ENCODE data around the gene SOCS4.
"Not testable (repeated sequence)": the region's sequence is repeated elsewhere in the genome, so short reads cannot be mapped to it uniquely, and the experiment has no call there.

SOCS4 gene, protein sequence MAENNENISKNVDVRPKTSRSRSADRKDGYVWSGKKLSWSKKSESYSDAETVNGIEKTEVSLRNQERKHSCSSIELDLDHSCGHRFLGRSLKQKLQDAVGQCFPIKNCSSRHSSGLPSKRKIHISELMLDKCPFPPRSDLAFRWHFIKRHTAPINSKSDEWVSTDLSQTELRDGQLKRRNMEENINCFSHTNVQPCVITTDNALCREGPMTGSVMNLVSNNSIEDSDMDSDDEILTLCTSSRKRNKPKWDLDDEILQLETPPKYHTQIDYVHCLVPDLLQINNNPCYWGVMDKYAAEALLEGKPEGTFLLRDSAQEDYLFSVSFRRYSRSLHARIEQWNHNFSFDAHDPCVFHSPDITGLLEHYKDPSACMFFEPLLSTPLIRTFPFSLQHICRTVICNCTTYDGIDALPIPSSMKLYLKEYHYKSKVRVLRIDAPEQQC

DNA sequence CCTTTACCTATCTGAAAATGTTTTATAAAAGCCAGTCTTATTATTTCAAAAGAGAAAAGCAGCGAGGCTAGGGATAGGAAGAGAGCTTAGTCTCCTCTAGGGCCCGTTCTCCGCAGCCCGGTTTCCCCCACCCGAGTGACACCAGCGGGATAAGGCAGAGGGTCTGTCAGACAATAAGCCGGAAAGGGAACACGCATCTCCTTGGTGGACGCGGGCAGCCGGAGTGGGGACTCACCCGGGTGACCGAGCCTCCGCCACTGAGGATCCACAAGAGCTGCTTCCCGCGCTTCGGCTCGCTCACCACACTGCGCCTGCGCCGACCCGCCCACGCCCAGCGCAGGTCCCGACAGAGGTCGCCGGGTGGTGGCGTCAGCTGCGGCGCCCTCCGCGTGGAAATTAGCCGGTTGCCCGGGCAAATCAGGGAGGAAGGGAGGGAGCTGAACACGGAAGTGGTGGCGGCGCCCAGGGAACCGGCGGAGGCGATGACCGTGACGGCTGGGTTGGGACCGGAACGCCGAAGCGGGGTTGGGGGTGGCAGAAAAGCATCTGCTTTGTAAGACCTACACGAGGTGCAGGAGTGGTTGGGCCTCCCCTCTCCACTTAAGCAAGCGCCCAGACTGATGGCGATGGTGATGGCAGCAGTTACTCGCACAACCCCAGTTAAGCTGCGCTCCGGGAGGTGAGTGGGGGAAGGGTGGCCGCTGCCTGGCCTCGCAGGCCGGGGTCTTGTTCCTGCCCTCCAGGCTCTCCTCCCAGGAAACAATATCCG lies at the start of gene SOCS4, which contains the start of gene WDHD1:
TSS of gene SOCS4 (plus strand) at position 444 of the 769 bp plus-strand sequence. CDS start 15,806 bp downstream, outside the sequence.
TSS of gene WDHD1 (minus strand) at position 307 of the 769 bp plus-strand sequence. CDS start 312 bp downstream, outside the sequence.
- DNase-seq (ENCODE audit: low read depth) = peak; percentile 98

DNA sequence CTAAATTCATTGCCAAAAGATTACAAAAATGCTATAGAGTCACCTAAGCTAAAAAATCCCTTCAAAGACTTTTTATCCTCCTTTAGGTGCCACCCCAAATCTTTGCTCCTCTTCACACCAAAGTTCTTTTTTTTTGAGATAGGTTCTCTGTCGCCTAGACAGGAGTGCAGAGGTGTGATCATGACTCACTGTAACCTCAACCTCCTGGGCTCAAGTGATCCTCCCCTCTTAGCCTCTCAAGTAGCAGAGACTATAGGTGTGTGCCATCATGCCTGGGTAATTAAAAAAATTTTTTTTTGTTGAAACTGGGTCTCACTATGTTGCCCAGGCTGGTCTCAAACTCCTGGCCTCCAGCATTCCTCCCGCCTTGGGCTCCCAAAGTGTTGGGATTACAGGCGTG lies 48.0 kb upstream of the SOCS4 start:
- DNase-seq (ENCODE audit: low read depth) = no peak

DNA sequence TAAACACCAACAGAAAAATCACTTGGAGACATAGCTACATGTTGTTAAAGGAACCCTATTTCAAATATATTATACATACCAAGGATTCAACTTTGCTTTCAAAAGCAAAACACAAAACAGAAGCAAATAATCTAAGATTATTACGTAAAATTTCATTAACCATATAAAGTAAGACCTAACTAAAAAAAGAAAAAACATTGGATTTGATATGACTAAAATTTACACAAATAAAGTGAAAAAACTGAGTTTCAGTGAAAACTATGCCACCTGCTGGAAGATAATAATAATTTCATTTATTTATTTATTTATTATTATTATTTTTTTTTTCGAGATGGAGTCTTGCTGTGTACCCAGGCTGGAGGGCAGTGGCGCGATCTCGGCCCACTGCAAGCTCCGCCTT lies 45.3 kb upstream of the SOCS4 start:
- no peak for DNase-seq (ENCODE audit: low read depth)

DNA sequence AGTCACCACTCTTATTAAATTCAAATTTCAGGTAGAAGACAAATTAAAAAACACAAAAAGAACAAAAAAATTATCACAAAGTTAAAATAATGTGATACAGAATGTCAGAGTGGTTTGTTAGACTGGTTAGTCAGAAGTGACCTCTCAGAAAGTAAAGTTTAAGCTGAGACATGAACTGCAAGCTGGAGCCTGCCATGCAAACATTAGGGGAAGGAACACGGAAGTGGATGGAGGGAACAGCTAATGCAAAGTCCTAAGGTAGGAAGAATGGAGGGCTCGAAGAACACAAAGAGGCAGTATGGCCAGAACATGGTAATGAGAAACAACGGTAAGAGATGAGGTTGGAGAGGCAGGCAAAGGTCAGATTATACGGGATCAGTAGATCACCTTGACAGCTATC lies 41.9 kb upstream of the SOCS4 start:
- DNase-seq (ENCODE audit: low read depth) = no peak

DNA sequence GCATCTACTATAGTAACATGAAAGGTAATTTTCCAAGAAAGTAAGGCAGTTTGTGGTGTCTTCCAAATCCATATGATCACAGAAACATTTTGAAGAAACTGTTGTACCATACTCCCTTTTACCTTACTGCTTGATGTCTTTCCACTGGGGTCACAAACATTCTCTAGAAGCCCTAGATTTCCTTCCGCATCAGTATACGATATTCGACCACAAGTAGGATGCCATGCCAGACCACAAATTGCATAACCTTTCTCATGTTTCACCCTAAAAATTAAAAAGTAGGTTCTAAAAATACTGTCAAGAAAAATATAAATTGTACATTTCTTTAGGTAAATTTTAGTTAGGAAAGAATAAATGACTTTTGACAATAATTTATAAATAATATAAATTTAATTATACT lies 26.7 kb upstream of the SOCS4 start:
- DNase-seq (ENCODE audit: low read depth) = no peak

DNA sequence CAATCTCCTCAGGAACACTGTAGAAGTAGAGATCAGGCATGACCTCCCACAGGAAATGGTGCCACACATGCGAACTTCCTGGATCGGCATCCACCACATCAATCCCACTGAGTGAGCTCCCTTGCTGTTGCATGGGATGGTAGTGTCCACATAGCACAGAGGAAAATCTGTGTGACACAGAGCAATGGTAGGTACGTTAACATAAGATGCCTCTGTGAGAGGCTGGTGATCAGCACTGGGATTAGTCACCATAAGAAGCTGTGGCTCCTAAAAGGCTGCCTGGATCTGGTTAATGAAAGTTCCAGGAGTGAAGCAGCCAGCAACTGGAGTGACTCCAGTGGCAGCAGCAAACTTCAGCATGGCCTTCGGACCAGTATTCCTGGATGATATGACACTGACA lies 22.0 kb upstream of the SOCS4 start:
- DNase-seq (ENCODE audit: low read depth) = no peak

DNA sequence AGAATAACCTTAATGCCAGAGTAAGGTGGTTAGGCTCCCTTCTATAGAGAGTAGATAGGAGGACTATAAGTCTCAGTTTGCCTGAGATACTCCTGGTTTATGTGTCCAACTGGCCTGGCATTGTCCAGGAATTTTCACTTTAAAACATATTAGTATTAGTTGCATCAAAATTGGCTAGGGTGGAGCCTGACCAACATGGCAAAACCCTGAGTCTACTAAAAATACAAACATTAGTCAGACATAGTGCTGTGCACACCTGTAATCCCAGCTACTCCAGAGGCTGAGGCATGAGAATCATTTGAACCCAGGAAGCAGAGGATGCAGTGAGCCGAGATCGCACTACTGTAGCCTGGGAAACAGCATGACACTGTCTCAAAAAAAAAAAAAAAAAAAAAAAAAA lies 12.0 kb upstream of the SOCS4 start:
- no peak for DNase-seq (ENCODE audit: low read depth)

DNA sequence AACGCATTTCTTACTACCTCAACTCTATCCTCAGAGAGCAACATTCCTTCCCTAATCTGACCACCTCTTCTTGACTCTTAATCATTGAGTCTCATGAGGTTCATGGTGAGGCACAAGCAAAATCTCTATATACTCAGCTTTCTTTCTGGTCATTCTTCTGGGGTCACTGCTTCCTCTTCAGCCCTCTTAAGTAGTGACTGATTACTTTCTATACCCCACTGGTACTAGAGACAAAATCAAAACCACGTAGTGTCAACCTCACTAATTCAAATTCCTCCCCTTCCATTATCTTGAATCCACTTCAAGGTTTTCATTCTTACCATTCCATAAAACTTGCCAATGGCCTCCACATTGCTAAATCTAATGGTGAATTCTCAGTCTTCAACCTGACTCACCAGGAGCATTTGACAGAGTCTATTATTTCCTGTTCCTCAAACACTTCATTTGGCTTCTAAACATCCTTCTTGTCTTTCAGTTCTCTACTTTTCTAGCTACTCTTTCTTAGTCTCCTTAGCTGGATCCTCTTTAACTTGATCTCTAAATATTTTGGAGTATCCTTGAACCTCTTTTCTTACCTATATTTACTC lies 7.0 kb upstream of the SOCS4 start:
- no peak for DNase-seq (ENCODE audit: low read depth)

DNA sequence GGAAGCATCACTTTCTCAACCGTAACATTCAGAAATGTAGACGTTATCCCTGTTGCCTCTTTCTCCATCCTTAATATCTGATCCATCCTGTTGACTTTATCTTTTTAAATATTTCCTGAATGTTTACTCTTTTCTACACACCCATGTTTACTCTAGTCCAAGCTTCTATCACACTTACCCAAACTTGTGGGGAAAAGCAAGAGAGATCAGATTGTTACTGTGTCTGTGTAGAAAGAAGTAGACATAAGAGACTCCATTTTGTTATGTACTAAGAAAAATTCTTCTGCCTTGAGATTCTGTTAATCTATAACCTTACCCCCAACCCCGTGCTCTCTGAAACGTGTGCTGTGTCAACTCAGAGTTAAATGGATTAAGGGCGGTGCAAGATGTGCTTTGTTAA lies 2.7 kb upstream of the SOCS4 start:
- not testable (repeated sequence) for DNase-seq (ENCODE audit: low read depth)

DNA sequence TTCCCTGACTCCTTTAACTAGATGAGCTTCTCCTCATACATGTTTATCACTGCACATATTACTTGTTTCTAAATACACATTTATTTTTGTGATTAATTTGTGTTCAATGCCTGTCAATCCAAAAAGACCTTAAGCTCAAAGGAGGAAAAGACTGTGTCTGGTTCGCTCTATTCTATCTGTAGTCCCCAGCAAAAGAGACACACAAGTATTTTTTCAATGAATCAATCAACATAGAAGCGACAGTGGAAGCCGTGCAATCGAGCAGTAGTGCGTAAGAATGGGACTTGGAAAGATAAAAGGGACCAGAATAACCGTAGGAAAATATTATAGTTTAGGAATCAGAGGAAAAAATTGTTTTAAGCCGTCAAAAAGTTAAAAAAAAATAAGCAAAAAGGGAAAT lies 1.1 kb upstream of the SOCS4 start:
- DNase-seq (ENCODE audit: low read depth) = no peak

DNA sequence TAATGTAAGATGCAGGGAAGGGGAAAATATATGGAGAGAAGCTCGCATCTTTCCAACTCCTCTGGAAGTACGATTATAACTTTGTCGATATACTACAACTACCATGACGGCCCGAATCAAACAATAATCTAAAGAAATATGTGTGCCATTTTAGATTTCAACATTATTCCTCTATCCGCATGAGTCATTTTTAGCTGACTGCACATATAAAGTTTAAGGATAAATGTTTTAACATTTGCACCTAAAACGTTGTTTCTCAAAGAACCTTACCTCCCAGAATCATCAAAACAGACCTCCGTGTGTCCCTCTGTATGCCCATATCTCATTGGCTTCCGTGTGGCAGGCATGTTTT lies 619 bp upstream of the SOCS4 start:
- DNase-seq (ENCODE audit: low read depth) = no peak

DNA sequence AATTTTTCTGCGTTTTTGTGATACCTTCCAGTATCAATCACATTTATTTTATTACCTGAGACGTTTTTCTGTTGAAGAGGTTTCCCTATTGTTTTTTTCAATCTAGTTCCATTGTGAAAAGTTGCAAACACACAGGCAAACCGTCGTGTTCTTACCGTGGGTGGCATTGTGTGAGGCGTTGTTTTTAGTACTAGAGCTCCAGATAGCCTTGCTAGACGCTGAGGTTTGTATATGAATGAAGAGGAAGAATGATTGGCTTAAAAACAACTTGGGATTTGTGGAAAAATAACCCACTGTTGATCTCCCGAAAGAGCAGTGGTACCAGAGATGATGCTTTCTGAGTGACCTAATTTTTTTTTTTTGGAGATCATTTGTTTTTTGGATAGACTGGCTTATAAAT lies 1.0 kb downstream of the SOCS4 start:
- DNase-seq (ENCODE audit: low read depth) = no peak

DNA sequence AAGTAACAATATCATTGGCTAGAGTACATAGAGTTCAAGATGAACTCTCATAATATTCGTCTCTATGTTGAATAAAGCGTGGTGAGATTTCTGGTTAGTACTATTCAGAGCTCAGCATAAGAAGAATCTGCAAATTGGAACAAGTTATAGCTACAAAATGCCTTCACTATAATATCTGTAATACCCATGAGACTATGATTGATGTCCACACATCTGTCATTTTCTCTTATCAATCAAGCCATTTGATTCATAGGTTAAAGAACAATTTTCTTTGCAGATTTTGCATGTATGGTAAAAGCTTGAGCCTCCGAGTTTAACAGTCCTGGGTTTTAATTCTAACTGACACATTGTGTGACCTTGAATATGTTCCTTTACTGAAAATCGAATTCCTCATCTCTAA lies 1.4 kb downstream of the SOCS4 start:
- no peak for DNase-seq (ENCODE audit: low read depth)

DNA sequence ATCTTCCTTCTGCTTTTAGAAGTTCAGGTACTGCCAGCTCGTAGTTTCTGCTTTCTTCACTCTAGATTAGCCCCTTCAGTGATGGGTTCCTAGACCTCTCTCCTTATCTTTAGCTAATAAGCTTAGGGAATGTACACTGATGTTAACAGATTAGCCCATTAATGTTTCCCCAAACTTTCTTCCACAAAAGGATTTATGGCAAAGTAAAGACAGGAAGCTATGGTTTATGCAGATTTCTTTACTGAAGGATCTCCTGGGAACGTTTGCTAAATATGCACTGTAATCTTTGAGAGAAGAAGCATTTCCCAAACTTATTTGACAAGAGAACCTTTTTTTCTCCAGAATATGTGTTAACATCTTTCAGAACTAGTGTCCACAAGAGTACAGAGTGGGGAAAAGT lies 4.2 kb downstream of the SOCS4 start:
- DNase-seq (ENCODE audit: low read depth) = no peak

DNA sequence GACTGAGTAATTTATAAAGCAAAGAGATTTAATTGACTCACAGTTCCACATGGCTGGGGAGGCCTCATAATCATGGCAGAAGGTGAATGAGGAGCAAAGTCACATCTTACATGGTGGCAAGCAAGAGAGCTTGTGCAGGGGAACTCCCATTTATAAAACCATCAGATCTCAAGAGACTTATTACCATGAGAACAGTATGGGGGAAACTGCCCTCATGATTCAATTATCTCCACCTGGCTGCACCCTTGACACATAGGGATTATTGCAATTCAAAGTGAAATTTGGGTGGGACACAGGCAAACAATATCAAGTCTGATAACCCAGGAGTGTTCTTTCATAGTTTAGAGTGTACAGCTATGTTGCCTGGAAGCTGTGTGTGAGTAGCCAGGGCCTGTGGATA lies 11.0 kb downstream of the SOCS4 start:
- not testable (repeated sequence) for DNase-seq (ENCODE audit: low read depth)

DNA sequence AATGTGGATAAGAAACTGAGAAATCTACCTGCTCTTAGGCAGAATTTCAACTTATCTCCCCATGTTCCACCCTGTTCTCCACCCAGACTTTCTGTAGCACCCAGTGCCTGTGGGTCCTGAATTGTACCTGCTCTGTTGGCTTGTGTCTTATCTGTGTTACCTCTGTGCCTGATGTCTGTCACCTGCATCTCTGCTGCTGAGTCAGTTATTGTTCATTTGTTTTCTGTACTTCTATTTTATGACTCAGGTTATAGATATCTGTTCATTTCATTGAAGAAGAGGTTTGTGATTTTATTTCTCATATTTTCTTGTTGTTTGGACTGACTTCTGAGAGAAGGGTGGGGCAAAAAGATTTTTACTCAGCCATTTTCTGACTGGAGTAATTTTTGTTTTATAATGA lies 11.7 kb downstream of the SOCS4 start:
- DNase-seq (ENCODE audit: low read depth) = no peak

DNA sequence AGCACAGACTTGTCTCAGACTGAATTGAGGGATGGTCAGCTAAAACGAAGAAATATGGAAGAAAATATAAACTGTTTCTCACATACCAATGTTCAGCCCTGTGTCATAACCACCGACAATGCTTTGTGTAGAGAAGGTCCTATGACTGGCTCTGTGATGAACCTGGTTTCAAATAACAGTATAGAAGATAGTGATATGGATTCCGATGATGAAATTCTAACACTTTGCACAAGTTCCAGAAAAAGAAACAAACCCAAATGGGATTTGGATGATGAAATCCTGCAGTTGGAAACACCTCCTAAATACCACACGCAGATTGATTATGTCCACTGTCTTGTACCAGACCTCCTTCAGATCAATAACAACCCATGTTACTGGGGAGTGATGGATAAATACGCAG lies 16.5 kb downstream of the SOCS4 start:
- no peak for DNase-seq (ENCODE audit: low read depth)

DNA sequence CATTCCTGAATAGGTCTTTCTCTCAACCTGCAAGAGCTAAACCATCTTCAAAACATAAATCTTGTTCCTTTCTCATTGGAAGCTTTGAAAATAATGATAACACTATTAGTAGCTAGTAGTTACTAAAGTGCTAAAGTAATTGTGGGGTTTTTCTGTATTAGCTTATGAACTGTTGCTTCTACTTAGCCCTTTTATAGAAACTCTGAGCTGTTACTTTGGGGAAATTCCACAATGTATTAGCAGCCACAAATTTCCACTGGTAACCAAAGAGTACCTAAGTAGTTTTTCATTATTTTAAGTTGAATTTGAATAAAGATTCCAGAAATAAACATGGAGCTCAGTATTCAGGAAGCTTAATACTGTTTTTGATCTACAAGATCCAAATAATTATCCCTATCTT lies 18.1 kb downstream of the SOCS4 start:
- DNase-seq (ENCODE audit: low read depth) = no peak

DNA sequence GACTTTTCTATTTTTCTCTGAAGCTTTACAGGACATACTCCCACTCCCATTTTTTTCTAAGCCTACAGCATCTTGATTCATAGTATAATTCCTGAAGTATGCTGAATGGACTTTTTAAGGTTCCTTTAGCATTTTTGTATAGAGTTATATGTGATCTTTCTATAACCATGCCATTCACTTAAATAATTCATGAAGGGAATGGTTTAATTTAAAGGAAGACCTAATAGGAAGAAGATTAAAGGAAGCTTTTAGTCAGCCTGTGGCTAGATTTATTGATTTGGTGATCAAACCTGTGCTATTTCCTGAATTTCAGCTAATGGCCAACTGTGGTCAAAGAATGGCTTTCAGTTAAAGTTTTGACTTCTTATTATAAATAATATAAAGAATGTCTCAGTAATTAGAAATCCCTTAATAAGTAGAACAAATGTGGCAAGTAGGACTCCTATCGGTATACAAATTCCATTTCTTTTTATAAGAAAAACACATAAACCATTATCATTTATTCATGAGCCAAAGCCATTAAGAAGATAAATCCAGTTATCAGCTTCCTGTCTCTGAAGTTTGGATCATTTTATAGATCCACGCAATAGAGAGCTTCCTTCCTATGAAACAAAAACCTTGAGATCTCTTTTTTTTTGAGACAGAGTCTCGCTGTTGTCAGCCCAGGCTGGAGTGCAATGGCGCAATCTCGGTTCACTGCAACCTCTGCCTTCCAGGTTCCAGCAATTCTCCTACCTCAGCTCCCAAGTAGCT lies 20.4 kb downstream of the SOCS4 start:
- no peak for DNase-seq (ENCODE audit: low read depth)

DNA sequence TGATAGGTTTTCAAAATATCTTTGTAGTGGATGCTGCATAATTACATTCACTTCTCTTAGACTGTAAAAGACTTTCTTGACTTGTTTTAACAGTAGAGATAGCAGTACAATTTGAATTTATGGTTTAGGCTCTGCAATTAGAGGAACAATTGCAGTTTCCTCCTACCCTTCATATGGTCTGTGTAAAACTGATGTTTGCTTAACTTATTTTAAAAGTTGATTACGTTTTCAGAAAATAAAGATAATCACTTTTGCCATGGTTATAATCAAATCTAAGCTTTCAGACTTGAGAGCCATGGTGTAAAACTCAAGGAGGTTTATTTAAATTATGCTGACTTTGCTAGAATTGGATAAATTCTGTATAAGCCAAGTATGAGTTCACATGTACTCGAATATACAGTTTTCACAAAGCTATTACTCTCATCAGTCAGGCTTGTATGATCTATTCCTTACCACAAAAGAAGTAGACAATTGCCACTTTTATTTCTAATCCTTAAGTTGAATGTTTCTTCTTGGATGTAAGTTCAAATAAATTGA lies 21.9 kb downstream of the SOCS4 start:
- no peak for DNase-seq (ENCODE audit: low read depth)

DNA sequence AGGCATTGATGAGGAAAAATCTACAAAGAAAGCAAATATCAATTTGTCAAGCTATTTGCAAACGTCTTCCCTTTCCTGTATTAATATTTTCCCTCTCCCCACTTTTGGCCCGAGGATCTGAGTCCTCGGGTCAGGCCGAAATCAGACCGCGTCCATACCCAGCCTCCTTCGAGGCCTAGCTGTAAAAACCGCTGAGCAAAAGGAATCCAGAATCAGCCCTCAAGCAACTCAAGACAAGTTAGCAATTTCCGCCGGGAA lies 24.1 kb downstream of the SOCS4 start:
- no peak for DNase-seq (ENCODE audit: low read depth)
